Measurements from ENCODE around the gene TECTB. TPM values are rescaled to one million over a fixed set of nuclear protein-coding genes. Genes with fewer than 3 reads are reported as not detected.

Gene TECTB
- total and polyA plus RNA-seq, 9 of the 15 experiments (the other 6 are each of a cell fraction or from before 2014, with no cell fraction given), result not detected

- TF ChIP-seq NR2C2 (CRISPR knock-in tag; IDR thresholded peaks at IDR 0.05), result no peak
- TF ChIP-seq NR2C2 (tag; IDR thresholded peaks at IDR 0.05), result no peak
- no peak for TF ChIP-seq NR0B1 (IDR thresholded peaks at IDR 0.05; ENCODE audit: partially characterized antibody)
- TF ChIP-seq MEF2D (tag; conservative IDR thresholded peaks at IDR 0.05; ENCODE audit: low read depth), result no peak
- TF ChIP-seq IRF1 (CRISPR knock-in tag; IDR thresholded peaks at IDR 0.05; ENCODE audit: borderline replicate concordance), result no peak
- TF ChIP-seq NFE2 (IDR thresholded peaks at IDR 0.05; ENCODE audit: low read depth), result peak; percentile 83
- no peak for TF ChIP-seq SETDB1 (IDR thresholded peaks at IDR 0.05; ENCODE audit: low read length)
- TF ChIP-seq ZNF77 (CRISPR knock-in tag; IDR thresholded peaks at IDR 0.05), result no peak
- no peak for TF ChIP-seq ZNF75A (CRISPR knock-in tag; IDR thresholded peaks at IDR 0.05)
- no peak for TF ChIP-seq STAT5B (CRISPR knock-in tag; IDR thresholded peaks at IDR 0.05)
- TF ChIP-seq COPS2 (conservative IDR thresholded peaks at IDR 0.05), result no peak
- no peak for TF ChIP-seq ETV5 (CRISPR knock-in tag; IDR thresholded peaks at IDR 0.05; ENCODE audit: low read depth)
- TF ChIP-seq NCOA1 (IDR thresholded peaks at IDR 0.05; ENCODE audit: low read depth), result no peak
- peak; percentile 26; the same call in 1 of the 2 replicates for TF ChIP-seq MAFK (IDR thresholded peaks at IDR 0.05; ENCODE audit: low read length)
- TF ChIP-seq RBM22 (IDR thresholded peaks at IDR 0.05; ENCODE audit: low read depth, low read length, poor library complexity, severe bottlenecking), result no peak
- no peak for TF ChIP-seq POLR3A (IDR thresholded peaks at IDR 0.05; ENCODE audit: borderline replicate concordance, extremely low read depth, insufficient read depth, insufficient read length)
- TF ChIP-seq ADNP (tag; IDR thresholded peaks at IDR 0.05), result no peak
- TF ChIP-seq KDM1A (IDR thresholded peaks at IDR 0.05), result no peak
Observed at GRCh38 chr10:112261281-112261822, 21.8 kb upstream of the TECTB start (continued).
